ENCODE measurements around the gene SMARCAL1.
"Not testable (repeated sequence)": the region's sequence is repeated elsewhere in the genome, so short reads cannot be mapped to it uniquely, and the experiment has no call there.

Gene SMARCAL1

DNA sequence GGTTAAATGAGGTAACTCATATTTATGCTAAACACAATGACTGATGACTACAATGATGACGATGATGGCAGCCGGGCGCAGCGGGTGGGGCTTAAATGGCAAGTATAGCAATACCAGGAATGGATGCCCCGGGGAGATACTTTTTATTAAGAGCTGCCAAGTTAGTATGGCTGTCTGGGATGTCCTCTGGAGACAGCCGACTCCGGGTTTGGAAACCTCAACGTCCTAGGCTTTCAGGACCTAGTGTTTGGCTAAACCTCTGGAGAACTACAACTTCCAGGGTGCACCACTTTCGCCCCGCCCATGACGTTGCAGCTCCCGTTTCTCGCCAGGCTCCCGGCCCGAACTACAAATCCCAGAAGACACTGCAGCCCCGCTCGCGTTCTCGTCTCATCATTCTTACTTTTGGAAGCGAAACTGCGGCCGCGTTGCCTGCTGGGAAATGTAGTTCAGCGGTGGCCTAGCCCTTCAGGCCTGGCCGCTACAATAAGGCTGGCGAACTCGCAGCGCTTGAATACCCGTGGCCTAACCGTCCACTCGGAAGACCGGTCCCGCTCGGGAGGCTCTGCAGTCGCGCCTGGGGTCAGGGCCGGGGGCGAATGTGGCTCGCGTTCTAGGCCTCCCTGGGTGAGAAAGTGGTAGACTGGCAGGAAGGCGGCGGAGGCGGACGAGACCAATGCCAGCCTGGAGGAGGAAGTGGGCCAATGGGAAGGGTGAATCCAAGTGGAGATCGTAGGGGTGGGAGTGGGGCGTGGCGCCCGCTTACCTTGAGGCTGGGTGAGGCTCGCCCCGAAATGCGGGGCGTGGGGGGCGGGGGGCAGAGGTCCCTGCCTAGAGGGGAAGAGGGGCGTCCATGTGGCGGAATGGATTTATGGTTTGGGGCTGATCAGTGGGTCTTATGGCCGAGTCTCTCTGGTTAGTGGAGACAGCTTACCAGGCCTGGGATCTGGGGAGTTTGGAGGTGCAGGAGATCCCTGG lies at the start of gene SMARCAL1:
Gene SMARCAL1, plus strand, starts transcription at position 463 of the 978 bp plus-strand sequence. CDS start 2,221 bp downstream, outside the sequence.
- DNase-seq, result peak; percentile 86 to 99

- DNase-seq, result no peak
These were observed 49.6 kb upstream of the SMARCAL1 start for GRCh38 chr2:216362730-216363129.

DNA sequence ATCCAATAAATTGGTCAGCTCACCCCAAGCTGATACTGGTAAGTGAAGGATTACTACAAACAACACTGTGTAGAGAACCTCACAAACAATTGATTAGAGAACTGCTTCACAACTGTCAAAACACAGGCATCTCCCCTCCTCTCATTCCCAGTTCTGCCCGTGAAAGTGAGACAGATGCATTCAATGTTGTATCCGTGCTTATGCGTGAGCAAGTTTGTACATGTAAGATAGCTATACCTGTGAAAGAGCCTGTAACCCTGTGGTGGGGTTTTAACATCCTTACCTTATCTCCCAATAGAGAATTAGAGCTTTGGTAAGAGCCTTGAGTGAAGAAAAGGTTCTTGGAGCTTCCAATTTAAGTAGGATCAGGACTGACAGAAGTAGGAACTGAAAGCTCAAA lies 49.1 kb upstream of the SMARCAL1 start:
- DNase-seq, result no peak

GRCh38 chr2:216365518-216365917 lies 46.8 kb upstream of the SMARCAL1 start:
- DNase-seq, result no peak

DNA sequence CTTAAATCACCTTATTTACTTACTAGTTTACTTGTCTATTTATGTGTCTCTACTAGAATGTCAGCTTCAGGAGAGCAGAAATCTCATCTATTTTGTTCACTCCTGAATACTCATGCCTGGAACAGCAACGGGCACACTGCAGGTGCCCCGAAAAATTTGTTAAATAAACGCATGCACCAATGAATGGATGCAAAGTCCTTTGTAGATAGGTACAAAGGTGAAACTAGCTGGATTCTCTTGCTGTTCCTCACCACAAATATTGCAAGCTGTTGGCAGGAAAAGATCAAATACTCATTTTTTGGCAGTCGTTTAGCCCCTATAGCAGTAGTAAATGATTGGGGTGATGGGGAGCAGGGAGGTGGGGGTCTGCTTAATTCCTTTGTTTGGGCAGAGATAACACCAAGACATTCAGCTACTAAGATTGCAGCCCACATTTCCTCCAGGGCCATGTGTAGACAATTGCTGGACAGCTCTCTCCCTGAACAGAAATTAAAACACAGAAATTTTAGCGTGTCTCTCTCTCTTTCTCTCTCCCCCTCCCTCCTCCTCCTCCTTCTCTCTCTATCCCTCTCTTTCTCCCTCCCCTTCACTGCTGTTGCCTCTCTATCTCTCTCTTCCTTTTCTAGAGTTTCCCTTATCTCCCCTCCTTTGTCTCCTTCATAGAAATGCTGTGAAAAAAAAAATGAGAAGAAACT lies 45.4 kb upstream of the SMARCAL1 start:
- DNase-seq, result no peak

DNA sequence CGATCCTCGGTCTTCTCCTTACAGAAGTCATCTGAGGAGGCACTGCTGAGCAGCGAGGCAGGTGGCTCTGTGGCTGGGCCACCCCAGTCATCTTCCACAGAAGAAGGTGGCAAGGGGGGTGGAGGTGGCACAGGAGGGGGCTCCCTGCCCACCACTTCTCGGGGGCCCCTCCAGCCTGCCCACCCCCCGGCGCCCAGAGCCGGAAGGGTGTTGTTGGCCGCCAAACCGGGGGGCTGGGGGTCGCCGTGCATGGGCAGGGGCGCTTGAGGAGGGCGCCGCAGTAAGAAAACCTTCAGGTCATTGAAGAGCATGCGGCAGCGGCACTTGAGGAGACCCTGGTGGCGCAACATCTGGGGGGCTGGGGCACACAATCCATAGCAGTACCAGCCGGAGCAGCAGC lies 42.5 kb upstream of the SMARCAL1 start:
- DNase-seq, result no peak

DNA sequence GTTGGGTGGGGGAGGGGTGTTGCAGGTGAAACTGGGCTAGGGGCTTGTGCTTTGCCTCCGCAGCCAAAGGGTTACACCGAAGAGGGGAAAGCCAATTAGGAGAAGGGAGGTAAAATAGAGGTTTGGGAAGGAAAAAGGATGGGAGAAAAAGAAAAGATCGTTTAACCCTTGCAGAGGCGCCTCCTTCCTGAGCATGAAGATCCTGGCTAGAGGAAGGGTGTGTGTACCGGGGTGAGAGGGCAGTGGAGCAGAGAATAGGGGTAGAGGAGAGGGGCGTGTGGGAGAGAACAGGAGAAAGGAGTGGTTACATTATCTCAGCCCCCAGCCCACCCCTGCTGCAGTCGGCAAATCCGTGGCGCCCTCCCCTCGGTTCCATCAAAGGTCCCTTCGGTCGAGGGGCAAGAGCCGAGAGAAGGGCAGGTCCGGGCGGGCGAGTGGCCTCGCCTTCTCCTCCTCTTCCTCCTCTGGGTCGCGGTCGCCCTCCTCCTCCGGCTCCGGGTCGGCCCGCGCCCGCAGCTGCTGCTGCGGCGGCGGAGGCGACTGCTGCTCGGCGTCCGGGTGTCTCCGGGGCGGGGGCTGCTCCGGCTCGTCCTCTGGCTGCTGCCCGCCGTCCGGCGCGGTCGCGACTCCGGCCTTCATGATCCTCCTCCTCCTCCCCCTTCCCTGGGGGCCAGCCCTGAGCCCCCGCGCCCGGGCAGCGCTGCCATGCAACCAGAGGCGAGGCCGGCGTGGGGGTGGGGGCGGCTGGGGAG lies 41.1 kb upstream of the SMARCAL1 start:
- DNase-seq, result no peak

GRCh38 chr2:216371721-216372702 lies 40.3 kb upstream of the SMARCAL1 start, which contains the start of gene MARCHF4:
Gene MARCHF4 (minus strand): TSS chr2:216372483. CDS start chr2:216370260, 2,223 bp downstream.
- no peak for DNase-seq

DNA sequence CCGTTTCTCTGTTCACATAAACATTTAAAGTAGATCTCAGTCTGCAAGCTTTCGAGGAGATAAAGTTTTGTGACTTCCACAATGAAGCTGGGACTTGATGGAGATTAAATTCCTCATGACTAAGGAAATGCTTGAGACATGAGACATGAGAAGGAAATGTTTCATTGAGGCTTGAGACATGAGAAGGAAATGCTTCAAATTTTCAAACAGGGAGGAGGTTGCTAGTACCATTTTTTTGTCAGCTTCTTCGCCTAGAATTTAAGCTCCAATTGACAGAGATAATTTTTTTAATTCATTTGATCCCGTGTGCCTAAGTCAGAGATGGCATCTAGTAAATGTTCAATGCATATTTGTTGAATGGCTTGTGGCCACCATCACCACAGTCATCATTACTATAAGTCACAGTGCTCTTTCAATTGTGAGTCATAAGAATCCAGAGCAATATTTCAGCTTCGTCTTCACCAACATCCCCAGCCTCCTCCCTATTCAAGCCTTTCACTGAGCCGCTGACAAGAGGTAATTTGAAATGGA lies 39.5 kb upstream of the SMARCAL1 start:
- DNase-seq, result no peak

- DNase-seq, result no peak
These were observed 38.4 kb upstream of the SMARCAL1 start for GRCh38 chr2:216373896-216374295.

- no peak for DNase-seq
These were observed 37.0 kb upstream of the SMARCAL1 start for GRCh38 chr2:216375286-216375685.

DNA sequence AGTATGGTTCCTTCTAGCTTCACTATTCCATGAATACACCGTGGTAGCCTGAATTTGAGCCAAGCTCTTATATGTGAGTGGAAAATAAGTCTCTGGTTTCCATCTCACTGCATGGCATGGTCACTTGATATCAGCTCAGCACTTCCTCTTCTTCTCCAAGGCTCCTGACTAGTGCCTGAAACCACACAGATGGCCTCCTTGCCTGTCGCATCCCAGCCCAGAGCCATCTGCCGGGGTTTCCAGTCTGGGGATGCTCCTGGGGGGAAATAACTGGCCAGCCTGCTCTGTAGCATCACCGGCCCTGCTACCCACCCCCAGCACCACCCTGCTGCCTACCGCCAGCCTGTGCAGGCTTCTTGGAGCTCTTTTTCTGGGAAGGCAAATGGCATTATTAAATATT lies 32.3 kb upstream of the SMARCAL1 start:
- DNase-seq, result no peak

DNA sequence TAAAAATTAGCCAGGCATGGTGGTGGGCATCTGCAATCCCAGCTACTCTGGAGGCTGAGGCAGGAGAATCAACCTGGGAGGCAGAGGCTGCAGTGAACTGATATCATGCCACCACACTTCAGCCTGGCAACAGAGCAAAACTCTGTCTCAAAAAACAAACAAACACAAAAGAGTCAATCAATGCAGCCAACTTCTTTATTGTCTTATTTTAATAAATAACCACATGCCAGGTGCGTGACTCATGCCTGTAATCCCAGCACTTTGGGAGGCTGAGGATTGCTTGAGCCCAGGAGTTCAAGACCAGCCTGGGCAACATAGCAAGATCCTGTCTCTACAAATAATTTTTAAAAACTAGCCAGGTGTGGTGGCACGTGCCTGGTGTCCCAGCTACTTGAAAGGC lies 27.9 kb upstream of the SMARCAL1 start:
- not testable (repeated sequence) for DNase-seq

DNA sequence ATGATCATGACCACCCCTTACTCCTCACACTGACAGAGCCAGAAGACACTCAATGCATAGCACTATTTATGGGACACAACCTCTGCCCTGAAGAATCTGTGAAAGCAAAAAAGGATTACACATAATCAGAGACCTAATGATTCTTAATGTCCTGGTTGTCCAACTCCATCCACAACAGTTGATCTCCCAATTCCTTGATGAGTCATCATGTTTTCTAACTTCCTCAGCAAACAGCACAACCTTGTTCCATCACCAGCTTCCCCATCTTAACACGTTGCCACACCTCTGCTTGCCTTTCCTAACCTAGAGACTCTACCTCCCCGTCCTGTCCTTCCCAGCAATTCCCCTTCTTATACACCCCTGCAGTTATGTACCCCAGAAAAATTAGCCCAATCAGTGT lies 26.8 kb upstream of the SMARCAL1 start:
- DNase-seq, result no peak

DNA sequence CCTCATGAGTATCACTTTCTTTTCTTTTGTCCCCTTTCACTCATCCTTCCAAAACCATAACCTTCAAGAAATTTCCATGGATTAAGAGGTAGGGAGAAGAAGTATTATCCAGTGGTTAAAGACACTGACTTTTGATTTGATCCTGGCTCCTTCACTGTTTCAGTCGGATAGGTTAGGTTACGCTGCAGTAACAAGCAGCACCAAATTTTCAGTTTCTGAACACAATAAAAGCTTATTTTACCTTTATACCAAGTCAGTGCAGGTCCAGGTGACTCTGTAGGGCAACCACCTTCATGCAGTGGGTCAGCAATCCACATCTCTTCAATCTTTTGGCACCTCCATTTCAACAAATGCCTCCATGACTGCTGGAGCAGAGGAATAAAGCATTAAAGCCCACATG lies 25.0 kb upstream of the SMARCAL1 start:
- DNase-seq, result no peak

DNA sequence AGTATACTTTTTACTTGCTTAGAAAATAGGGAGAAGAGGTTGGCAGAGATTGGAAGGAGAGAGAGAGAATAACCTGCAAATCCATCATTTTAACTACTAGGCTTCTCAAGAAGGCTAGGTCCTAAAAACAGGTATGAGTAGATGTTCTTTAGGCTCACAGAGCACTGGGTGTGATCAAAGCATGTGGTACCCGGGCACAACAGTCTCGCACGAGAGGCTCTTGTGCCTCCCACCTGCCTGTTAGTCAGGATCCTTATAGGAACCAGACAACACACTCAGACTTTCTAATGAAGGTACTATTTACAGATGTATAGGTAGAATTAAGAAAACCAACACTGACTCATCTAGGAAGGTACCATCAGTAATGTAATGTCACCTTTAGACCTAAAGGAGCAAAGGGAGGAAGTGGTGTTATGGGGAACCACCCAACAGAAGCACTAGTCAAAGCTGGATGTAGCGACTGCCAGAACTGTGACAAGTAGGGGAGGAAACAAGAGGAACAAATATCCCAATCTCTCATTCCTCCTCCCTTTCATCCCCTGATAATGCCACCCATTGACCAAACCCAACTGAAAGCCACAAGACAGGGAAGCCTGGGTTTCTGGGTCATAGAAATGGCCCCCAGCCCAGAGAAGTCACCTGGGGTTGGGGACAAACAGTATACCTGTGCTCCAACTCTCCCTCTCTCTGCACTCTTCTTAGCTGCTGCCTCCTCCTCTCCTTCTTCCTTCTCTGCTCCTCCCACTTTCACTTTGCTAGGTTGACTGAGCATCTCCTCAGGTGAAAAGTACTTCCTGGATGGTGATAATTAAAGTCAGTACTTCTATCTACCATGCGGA lies 24.0 kb upstream of the SMARCAL1 start:
- DNase-seq, result no peak

DNA sequence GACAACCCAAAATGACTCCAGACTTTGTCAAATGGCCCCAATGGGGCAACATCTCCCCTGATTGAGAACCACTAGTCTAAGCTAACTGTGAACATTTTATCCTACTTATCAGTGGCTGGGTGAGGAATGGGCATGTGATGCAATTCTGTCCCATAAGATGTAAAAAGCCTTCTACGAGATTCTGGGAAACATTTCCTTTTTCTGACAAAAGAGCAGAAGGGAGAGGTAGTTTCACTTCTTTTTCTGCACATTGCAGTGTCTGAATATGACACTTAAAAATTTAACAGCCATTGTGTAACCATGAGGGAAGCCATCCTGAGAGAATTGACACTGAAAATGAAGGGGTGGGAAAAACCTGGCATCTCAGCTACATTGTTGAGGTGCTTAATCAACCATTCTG lies 22.7 kb upstream of the SMARCAL1 start:
- DNase-seq, result no peak

GRCh38 chr2:216391401-216391800 lies 20.9 kb upstream of the SMARCAL1 start:
- no peak for DNase-seq

DNA sequence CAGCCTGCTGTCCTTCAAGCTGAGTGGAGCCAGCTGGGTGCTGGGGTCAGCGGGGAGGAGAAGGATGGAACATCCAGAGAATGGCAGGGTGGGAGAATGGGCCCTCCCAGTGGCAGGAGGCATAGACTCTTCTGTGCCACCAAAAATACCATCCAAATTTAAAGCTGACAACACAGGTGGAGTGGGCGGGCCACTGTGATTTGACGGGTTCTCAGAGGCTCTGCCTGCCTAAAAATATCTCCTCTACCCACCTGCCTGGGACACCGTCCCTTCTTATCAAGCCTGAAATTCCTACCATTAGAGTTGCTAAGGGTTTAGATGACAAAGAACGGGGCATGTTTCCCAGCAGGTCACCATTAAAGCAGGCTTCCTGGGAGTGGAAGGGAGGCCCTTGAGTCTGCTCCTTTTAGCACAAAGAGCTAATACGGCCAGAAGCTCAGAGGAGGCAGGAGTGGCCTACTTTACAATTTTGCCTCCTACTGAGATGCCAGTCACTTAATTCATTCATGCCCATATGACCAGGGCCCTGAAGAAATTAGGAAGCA lies 20.2 kb upstream of the SMARCAL1 start:
- DNase-seq, result no peak
